DMS 273 treated with DMSO at 0.1 percent for 48 hours (cell line): ENCODE measurements around the gene FHL1.

Source experiments
- DNase-seq: peaks from one replicate; lab custom pipeline; 2025; lab: John Stamatoyannopoulos, UW

Gene FHL1

DNA sequence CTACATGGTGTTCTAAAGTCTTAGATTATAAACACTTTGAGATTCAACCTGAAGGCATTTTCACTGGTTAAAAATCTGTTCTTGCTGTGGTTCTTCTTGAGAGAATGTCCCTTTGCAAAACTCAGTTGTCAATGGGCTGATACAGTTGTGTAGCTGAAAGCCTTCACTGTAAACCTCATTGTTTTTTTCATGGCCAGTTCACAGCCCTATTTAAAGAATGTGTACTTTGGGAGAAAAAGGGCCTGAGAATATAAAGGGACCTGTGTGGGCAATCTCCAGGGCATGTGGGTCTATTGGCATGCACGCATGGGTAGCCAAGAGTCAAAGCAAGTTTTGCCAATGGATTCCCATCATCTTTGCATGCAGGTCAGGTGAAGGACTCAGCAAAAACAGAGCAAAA lies 111.6 kb downstream of the FHL1 start:
- DNase-seq: no peak

DNA sequence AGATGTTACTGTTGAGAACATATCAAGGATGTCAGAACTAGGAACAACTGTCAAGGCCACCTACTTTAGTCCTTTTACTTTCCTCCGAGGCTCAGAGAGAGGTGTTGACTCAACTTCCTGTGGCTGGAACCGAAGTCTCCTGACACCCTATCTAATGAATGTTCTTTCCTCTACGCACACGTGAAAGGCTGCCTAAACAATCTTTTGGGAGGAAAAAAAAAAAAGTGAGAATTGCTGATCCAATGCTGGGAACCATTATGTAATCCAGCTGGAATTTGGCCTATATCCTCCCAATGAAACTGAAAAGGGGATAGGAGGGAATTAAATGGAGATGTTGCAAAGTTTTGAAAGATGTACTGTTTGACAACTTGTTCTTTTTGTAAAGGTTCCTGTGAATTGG lies 112.2 kb downstream of the FHL1 start:
- no peak for DNase-seq

DNA sequence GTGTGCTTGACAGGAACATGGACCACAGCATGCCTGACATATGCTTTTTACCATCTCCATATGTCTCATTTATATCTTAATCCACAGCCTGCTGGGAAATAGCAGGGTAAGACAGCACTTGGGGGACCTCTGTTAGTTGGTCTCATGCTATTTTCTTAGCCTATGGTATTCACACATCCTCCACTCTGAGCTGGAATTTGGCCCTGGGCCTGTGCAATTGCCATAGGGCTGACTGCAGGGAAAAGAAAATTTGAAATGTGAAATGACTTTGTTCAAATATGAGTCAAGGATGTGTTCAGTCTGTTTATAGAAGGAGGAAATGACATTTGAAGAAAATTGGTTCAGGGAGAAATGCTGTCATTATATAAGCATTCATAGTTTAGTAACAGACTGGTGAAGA lies 113.4 kb downstream of the FHL1 start:
- no peak for DNase-seq
